ENCODE measurements around the gene CHCHD5.

DNA sequence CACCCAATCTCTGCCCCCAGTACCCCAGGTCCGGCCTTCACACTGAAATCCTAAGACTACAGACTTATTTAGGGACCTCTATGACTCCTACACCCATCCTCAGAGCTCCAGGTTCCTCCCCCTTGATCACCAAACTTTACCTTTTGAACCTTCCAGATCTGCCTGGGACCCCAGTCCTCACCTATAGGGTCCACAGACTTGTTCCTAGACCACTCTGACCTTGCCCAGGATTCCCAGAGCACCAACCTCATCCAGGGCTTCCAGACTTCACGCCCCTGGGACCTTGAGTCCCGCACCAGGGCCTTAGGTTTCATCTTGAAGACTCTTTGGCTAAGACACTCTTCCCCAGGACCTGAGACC lies 462 bp downstream of the CHCHD5 start:
- TF ChIP-seq, protein P1, sequence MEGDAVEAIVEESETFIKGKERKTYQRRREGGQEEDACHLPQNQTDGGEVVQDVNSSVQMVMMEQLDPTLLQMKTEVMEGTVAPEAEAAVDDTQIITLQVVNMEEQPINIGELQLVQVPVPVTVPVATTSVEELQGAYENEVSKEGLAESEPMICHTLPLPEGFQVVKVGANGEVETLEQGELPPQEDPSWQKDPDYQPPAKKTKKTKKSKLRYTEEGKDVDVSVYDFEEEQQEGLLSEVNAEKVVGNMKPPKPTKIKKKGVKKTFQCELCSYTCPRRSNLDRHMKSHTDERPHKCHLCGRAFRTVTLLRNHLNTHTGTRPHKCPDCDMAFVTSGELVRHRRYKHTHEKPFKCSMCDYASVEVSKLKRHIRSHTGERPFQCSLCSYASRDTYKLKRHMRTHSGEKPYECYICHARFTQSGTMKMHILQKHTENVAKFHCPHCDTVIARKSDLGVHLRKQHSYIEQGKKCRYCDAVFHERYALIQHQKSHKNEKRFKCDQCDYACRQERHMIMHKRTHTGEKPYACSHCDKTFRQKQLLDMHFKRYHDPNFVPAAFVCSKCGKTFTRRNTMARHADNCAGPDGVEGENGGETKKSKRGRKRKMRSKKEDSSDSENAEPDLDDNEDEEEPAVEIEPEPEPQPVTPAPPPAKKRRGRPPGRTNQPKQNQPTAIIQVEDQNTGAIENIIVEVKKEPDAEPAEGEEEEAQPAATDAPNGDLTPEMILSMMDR (IDR thresholded peaks at IDR 0.05; ENCODE audit: low read depth, low read length, missing input control): no peak
- TF ChIP-seq RXRA (IDR thresholded peaks at IDR 0.05): no peak
